CD4-positive, alpha-beta T cell (primary cell): ENCODE data around the gene HMGCS2. TPM values are rescaled to one million over a fixed set of nuclear protein-coding genes. Genes with fewer than 3 reads are reported as not detected.

Experiments used
- ATAC-seq: fragments of 200-7000 bp; cut with Tn5 transposase; one replicate; pipeline ENCODE4 v1.10.0; 2022; ENCODE audit warnings: mild to moderate bottlenecking; ENCODE audit not compliant: poor library complexity
- CTCF ChIA-PET: fragments of 350-600 bp; sonication (Branson Sonifier 250); formaldehyde crosslinking; loops from one replicate; lab custom pipeline; 2021; ENCODE audit warnings: antibody characterized with exemption, inconsistent platforms; lab: Charles Lee
- POLR2A ChIA-PET: fragments of 350-600 bp; sonication (Branson Sonifier 250); formaldehyde crosslinking; loops from one replicate; lab custom pipeline; 2021; ENCODE audit warnings: antibody characterized with exemption, inconsistent platforms; lab: Charles Lee
- DNase-seq, 14 experiments: peaks; one replicate each; pipeline ENCODE4 v3.0.0-alpha.2; 2013 to 2020; ENCODE audit warnings: mixed read lengths in 2 of 14
- H3K27ac ChIP-seq, 2 donors: one replicate each; pipeline versions ENCODE4 v1.5.1 to v1.7.0; 2013; ENCODE audit warnings: low read length in 2 of 2, low read depth in 1 of 2, mild to moderate bottlenecking in 1 of 2
- H3K27me3 ChIP-seq, 2 experiments: 1 replicate in 1 of 2; 2 replicates in 1 of 2; pipeline versions ENCODE4 v1.6.1 to v1.7.0; 2013; ENCODE audit warnings: low read length in 2 of 2, control low read depth in 1 of 2, mild to moderate bottlenecking in 1 of 2, moderate library complexity in 1 of 2; ENCODE audit not compliant: insufficient read depth in 2 of 2, control insufficient read depth in 1 of 2
- H3K36me3 ChIP-seq: one replicate; pipeline ENCODE4 v1.6.1; 2013; ENCODE audit warnings: low read length, control low read depth; ENCODE audit not compliant: insufficient read depth
- H3K4me1 ChIP-seq: one replicate; pipeline ENCODE4 v1.6.1; 2013; ENCODE audit warnings: low read length, control low read depth; ENCODE audit not compliant: insufficient read depth
- H3K4me3 ChIP-seq: one replicate; pipeline ENCODE4 v1.5.1; 2013; ENCODE audit warnings: mild to moderate bottlenecking, low read length, moderate library complexity
- H3K9me3 ChIP-seq, 2 experiments: 1 replicate in 1 of 2; 2 replicates in 1 of 2; pipeline versions ENCODE4 v1.6.1 to v1.7.0; 2013; ENCODE audit warnings: low read length in 2 of 2, mild to moderate bottlenecking in 2 of 2, control low read depth in 1 of 2, moderate library complexity in 1 of 2; ENCODE audit not compliant: control insufficient read depth in 1 of 2, insufficient read depth in 1 of 2
- H3K27ac Mint-ChIP-seq: one replicate; pipeline ENCODE4 v1.8.0; 2020; ENCODE audit warnings: mixed read lengths
- H3K27me3 Mint-ChIP-seq: one replicate; pipeline ENCODE4 v1.8.0; 2021; ENCODE audit warnings: mixed read lengths
- H3K36me3 Mint-ChIP-seq: one replicate; pipeline ENCODE4 v1.8.0; 2021; ENCODE audit warnings: low read depth, mixed read lengths
- H3K4me1 Mint-ChIP-seq: one replicate; pipeline ENCODE4 v1.8.0; 2021; ENCODE audit warnings: low read depth, mixed read lengths
- H3K4me3 Mint-ChIP-seq: one replicate; pipeline ENCODE4 v1.8.0; 2020; ENCODE audit warnings: mild to moderate bottlenecking, mixed read lengths
- H3K9me3 Mint-ChIP-seq: one replicate; pipeline ENCODE4 v1.8.0; 2020; ENCODE audit warnings: mixed read lengths
- intact Hi-C, 2 experiments: fragments of 100-400 bp; cut with DNase I in 1 of 2; cut with micrococcal nuclease in 1 of 2; formaldehyde crosslinking; loops; one replicate each; pipeline versions ENCODE4 v1.15.1 to v1.9.0; 2023 to 2025; cut with DNase I, micrococcal nuclease
- total RNA-seq, 174 experiments: library from RNA in 2 of 174; stranded (reverse) in 2 of 174; gene quantifications; one replicate each; pipeline ENCODE4 v1.2.3 and lab custom pipeline; 2021 to 2026
- TF ChIP-seq, protein P1 (sequence below): fragments of 200-600 bp; IDR thresholded peaks from one replicate; pipeline ENCODE4 v1.8.0; 2022; ENCODE audit warnings: antibody characterized with exemption, mild to moderate bottlenecking

Gene HMGCS2
- total RNA-seq, 2 experiments from 2014 or later = not detected

DNA sequence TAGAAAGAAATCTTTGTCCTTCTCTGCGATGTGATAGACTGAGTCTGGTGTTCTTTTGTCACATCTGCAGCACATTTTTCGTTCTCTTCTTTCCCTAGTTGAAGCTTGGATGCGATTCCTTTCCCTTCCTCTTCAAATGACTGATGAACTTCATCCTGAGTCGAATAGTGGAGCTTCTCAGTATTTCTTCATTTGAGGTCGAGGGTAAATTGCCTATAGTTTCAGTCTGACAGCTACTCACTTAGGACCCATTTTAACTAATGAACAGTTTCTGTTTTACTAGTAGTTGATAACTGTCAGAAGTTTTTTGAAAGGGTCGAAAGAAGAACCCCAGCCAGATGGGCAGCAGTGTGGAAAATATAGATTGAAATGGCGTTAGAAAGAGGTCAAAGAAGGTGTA is 47.2 kb upstream of the HMGCS2 start:
- Mint-ChIP-seq H3K27me3 (no peaks in the 10 kb centered on the region), H3K4me3 (no peak overlapping the region), H3K27ac (no peak overlapping the region), H3K36me3 (no peaks in the 10 kb centered on the region), H3K4me1 (no peaks in the 10 kb centered on the region), H3K9me3 (no peaks in the 10 kb centered on the region)
- intact Hi-C loops = no loop called here
- Histone ChIP-seq H3K4me1 (no peaks in the 10 kb centered on the region), H3K4me3 (no peak overlapping the region), H3K27me3 (peaks cover 2 to 5% of the 10 kb centered on the region in 2 experiments), H3K36me3 (no peaks in the 10 kb centered on the region), H3K27ac (no peak overlapping the region), H3K9me3 (no peaks in the 10 kb centered on the region)
- DNase-seq (no peak), ATAC-seq (no peak)
- POLR2A ChIA-PET = no interaction called here
- CTCF ChIA-PET = no interaction called here
- TF ChIP-seq, protein P1, sequence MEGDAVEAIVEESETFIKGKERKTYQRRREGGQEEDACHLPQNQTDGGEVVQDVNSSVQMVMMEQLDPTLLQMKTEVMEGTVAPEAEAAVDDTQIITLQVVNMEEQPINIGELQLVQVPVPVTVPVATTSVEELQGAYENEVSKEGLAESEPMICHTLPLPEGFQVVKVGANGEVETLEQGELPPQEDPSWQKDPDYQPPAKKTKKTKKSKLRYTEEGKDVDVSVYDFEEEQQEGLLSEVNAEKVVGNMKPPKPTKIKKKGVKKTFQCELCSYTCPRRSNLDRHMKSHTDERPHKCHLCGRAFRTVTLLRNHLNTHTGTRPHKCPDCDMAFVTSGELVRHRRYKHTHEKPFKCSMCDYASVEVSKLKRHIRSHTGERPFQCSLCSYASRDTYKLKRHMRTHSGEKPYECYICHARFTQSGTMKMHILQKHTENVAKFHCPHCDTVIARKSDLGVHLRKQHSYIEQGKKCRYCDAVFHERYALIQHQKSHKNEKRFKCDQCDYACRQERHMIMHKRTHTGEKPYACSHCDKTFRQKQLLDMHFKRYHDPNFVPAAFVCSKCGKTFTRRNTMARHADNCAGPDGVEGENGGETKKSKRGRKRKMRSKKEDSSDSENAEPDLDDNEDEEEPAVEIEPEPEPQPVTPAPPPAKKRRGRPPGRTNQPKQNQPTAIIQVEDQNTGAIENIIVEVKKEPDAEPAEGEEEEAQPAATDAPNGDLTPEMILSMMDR = no peak

DNA sequence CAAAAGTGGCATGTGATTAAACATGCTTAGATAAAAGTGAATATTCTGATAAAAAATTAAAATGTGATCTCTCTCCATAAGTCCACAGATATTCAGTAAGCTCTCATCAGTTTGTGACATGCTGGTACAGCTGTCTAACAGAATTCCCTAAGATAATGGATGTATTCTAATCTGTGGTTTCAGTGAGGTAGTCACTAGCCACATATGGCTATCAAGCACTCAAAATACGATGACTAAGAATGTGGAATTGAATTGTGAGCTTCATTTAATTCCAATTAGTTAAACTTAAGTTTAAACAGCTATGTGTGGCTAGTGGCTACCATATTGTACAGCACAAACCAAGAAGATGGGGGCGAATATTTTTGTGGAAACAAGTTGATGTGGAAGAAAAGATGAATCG is 46.7 kb upstream of the HMGCS2 start:
- Mint-ChIP-seq H3K36me3 (no peaks in the 10 kb centered on the region), H3K9me3 (no peaks in the 10 kb centered on the region), H3K27me3 (no peaks in the 10 kb centered on the region), H3K27ac (no peak overlapping the region), H3K4me3 (no peak overlapping the region), H3K4me1 (no peaks in the 10 kb centered on the region)
- no peak for ATAC-seq
- peaks cover 2 to 5% of the 10 kb centered on the region in 2 experiments for H3K27me3 ChIP-seq
- H3K9me3 ChIP-seq = no peaks in the 10 kb centered on the region
- CTCF ChIA-PET = no interaction called here
- H3K27ac ChIP-seq = no peak overlapping the region
- intact Hi-C loops = no loop called here
- TF ChIP-seq, protein P1 = no peak
- no peak for DNase-seq
- H3K4me3 ChIP-seq = no peak overlapping the region
- H3K4me1 ChIP-seq = no peaks in the 10 kb centered on the region
- POLR2A ChIA-PET = no interaction called here
- H3K36me3 ChIP-seq = no peaks in the 10 kb centered on the region

DNA sequence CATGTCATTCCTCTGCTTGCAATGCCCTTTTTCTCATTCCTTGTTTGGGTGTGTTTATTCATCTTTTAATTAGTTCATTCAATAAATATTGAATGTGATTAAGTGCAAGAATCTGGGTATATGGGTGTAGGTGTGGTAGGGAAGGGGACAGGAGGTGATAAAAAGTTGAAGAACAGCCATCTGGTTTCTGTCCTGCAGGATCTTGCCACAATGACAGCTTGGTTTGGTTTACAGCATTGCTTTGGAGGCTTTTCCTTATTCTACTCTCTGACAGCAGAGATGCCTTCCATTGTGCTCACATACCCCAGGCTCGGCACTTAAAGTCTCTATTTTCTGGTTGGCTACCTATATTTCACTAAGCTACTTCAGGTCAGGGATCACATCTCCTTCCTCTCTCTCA is 45.6 kb upstream of the HMGCS2 start:
- Mint-ChIP-seq H3K9me3 (no peaks in the 10 kb centered on the region), H3K27ac (no peak overlapping the region), H3K4me1 (peaks cover 2% of the 10 kb centered on the region), H3K36me3 (no peaks in the 10 kb centered on the region), H3K27me3 (no peaks in the 10 kb centered on the region), H3K4me3 (no peak overlapping the region)
- no peaks in the 10 kb centered on the region for H3K36me3 ChIP-seq
- no peak for ATAC-seq
- peaks cover 2 to 5% of the 10 kb centered on the region in 2 experiments for H3K27me3 ChIP-seq
- no peak overlapping the region for H3K4me3 ChIP-seq
- no peak overlapping the region for H3K27ac ChIP-seq
- TF ChIP-seq, protein P1 = no peak
- CTCF ChIA-PET = no interaction called here
- no peaks in the 10 kb centered on the region for H3K4me1 ChIP-seq
- POLR2A ChIA-PET = no interaction called here
- no peaks in the 10 kb centered on the region for H3K9me3 ChIP-seq
- intact Hi-C loops = no loop called here
- DNase-seq = no peak
